K562 (cell line): ENCODE measurements around the gene RAI1. TPM values are rescaled to one million over a fixed set of nuclear protein-coding genes. Genes with fewer than 3 reads are reported as not detected.

Experiments used
- CAMTA2 ChIP-seq: fragments of 250-450 bp; sonication (Bioruptor Pico); conservative IDR thresholded peaks from 2 replicates; pipeline ENCODE4 v1.5.1; 2022
- FOXA3 ChIP-seq, 2 experiments: fragments of 450-650 bp in 1 of 2; sonication (generic) in 1 of 2; formaldehyde crosslinking; IDR thresholded peaks in 1 of 2; conservative IDR thresholded peaks in 1 of 2; 2 replicates each; pipeline versions ENCODE4 v1.4.0 to v1.8.0; 2020 to 2022; ENCODE audit warnings: mild to moderate bottlenecking in 2 of 2, missing genetic modification reagents in 1 of 2
- GABPA ChIP-seq: fragments of 200-800 bp; sonication (Bioruptor generic); conservative IDR thresholded peaks from 2 replicates; pipeline ENCODE4 v1.6.1; 2016; ENCODE audit warnings: low read depth, missing genetic modification characterization, missing compliant biosample characterization
- GATAD2A ChIP-seq: fragments of 450-650 bp; IDR thresholded peaks from 2 replicates; pipeline ENCODE4 v1.6.1; 2017
- HDAC6 ChIP-seq: IDR thresholded peaks from 2 replicates; pipeline ENCODE4 v1.6.1; 2012; ENCODE audit warnings: low read depth, mild to moderate bottlenecking, control low read depth, inconsistent platforms, low read length, moderate library complexity
- HNRNPLL ChIP-seq: fragments of 200-400 bp; formaldehyde crosslinking; IDR thresholded peaks from 2 replicates; pipeline ENCODE4 v1.6.1; 2017; ENCODE audit warnings: low read length, low read depth, mild to moderate bottlenecking; ENCODE audit not compliant: poor library complexity, severe bottlenecking
- KDM1A ChIP-seq, 2 experiments: fragments of 450-650 bp; IDR thresholded peaks; 2 replicates each; pipeline ENCODE4 v1.6.1; 2016; ENCODE audit warnings: mild to moderate bottlenecking in 2 of 2
- KLF6 ChIP-seq: fragments of 250-450 bp; sonication (Bioruptor Pico); IDR thresholded peaks from 2 replicates; pipeline ENCODE4 v1.4.0; 2020; ENCODE audit warnings: mild to moderate bottlenecking, moderate library complexity, borderline replicate concordance
- LCOR ChIP-seq: sonication (generic); formaldehyde crosslinking; IDR thresholded peaks from 2 replicates; pipeline ENCODE4 v1.8.0; 2022; ENCODE audit warnings: mild to moderate bottlenecking, missing genetic modification reagents
- MTA3 ChIP-seq: fragments of 450-650 bp; formaldehyde crosslinking; IDR thresholded peaks from 2 replicates; pipeline ENCODE4 v1.6.1; 2017; ENCODE audit warnings: mild to moderate bottlenecking, borderline replicate concordance
- NCOR1 ChIP-seq: fragments of 450-650 bp; IDR thresholded peaks from 2 replicates; pipeline ENCODE4 v1.6.1; 2016; ENCODE audit warnings: mild to moderate bottlenecking, moderate library complexity
- NR2C1 ChIP-seq, 2 experiments: fragments of 450-650 bp; IDR thresholded peaks; 2 replicates each; pipeline ENCODE4 v1.6.1; 2017; ENCODE audit warnings: mild to moderate bottlenecking in 2 of 2, antibody characterized with exemption in 1 of 2, inconsistent platforms in 1 of 2, missing compliant biosample characterization in 1 of 2, missing genetic modification characterization in 1 of 2
- RAD21 ChIP-seq, 2 experiments: fragments of 250-450 bp in 1 of 2; fragments of 450-650 bp in 1 of 2; sonication (Bioruptor Pico) in 1 of 2; formaldehyde crosslinking in 1 of 2; IDR thresholded peaks in 1 of 2; conservative IDR thresholded peaks in 1 of 2; 2 replicates each; pipeline versions ENCODE4 v1.4.0 to v1.8.0; 2020 to 2022; ENCODE audit warnings: mild to moderate bottlenecking in 2 of 2, moderate library complexity in 1 of 2
- RFX5 ChIP-seq: IDR thresholded peaks from 2 replicates; pipeline ENCODE4 v1.6.1; 2011; ENCODE audit warnings: low read depth, mild to moderate bottlenecking, improper control_type of control experiment, low read length
- SAP30 ChIP-seq: fragments of 200-600 bp; sonication (generic); IDR thresholded peaks from 2 replicates; pipeline ENCODE4 v1.6.1; 2012; ENCODE audit warnings: borderline replicate concordance, low read depth, mild to moderate bottlenecking, moderate library complexity, low read length, control low read depth, inconsistent platforms; ENCODE audit not compliant: insufficient read depth, poor library complexity, severe bottlenecking
- TAF7 ChIP-seq: fragments of 450-650 bp; IDR thresholded peaks from 2 replicates; pipeline ENCODE4 v1.6.1; 2016; ENCODE audit warnings: missing genetic modification characterization, missing compliant biosample characterization
- TBP ChIP-seq: optimal IDR thresholded peaks from 2 replicates; pipeline ENCODE3; 2011; ENCODE audit warnings: low read depth, low read length, improper control_type of control experiment
- ZFP1 ChIP-seq: fragments of 450-650 bp; formaldehyde crosslinking; IDR thresholded peaks from 2 replicates; pipeline ENCODE4 v1.4.0; 2020; ENCODE audit warnings: mild to moderate bottlenecking, mixed read lengths
- ZNF134 ChIP-seq: fragments of 250-450 bp; sonication (Bioruptor Pico); conservative IDR thresholded peaks from 2 replicates; pipeline ENCODE4 v1.4.0; 2020
- ZNF232 ChIP-seq: sonication (generic); formaldehyde crosslinking; IDR thresholded peaks from 2 replicates; pipeline ENCODE4 v1.8.0; 2022; ENCODE audit warnings: mild to moderate bottlenecking, missing genetic modification reagents
- ZNF778 ChIP-seq: fragments of 450-650 bp; formaldehyde crosslinking; IDR thresholded peaks from 2 replicates; pipeline ENCODE4 v1.4.0; 2020; ENCODE audit warnings: mild to moderate bottlenecking, moderate library complexity
- polyA plus RNA-seq, 8 experiments: library from polyadenylated mRNA; depleted of rRNA in 4 of 8; stranded (reverse) in 5 of 8; unstranded in 3 of 8; fragments of >200 nt; fragmentation: Nextera tagmentation in 2 of 8; fragmentation: Illumina TruSeq in 1 of 8; extraction: Ambion mirVana in 2 of 8; extraction: Trizol in 1 of 8; gene quantifications; 2 replicates each; pipeline versions ENCODE4 v1.2.1 to v1.2.3, GENCODE V29; 2011 to 2014; ENCODE audit warnings: inconsistent platforms in 1 of 8, missing spikeins in 1 of 8
- total RNA-seq, 7 experiments: library from RNA; depleted of rRNA in 6 of 7; stranded (reverse); fragments of >200 nt in 6 of 7; fragmentation: Illumina TruSeq in 2 of 7; extraction: Trizol in 2 of 7; gene quantifications; 2 replicates each; pipeline versions ENCODE4 v1.2.1 to v1.2.3, GENCODE V29; 2011 to 2021; ENCODE audit warnings: low replicate concordance in 1 of 7
- TF ChIP-seq, protein P1 (sequence below): fragments of 250-450 bp; sonication (Bioruptor Pico); IDR thresholded peaks from 2 replicates; pipeline ENCODE4 v1.4.0; 2020; ENCODE audit warnings: borderline replicate concordance
- TF ChIP-seq, protein P2 (sequence below), 2 experiments: fragments of 450-650 bp; conservative IDR thresholded peaks; 2 replicates each; pipeline ENCODE4 v1.6.1; 2017; ENCODE audit warnings: mild to moderate bottlenecking in 2 of 2, moderate library complexity in 2 of 2
- TF ChIP-seq, protein P3 (sequence below): sonication (generic); formaldehyde crosslinking; IDR thresholded peaks from 2 replicates; pipeline ENCODE4 v1.9.0; 2022; ENCODE audit warnings: mild to moderate bottlenecking, missing genetic modification reagents

Gene RAI1
- total and polyA plus RNA-seq, 9 of the 15 experiments (the other 6 are each of a cell fraction or from before 2014, with no cell fraction given), result 0.68 to 19.9 (median 5.5) TPM

DNA sequence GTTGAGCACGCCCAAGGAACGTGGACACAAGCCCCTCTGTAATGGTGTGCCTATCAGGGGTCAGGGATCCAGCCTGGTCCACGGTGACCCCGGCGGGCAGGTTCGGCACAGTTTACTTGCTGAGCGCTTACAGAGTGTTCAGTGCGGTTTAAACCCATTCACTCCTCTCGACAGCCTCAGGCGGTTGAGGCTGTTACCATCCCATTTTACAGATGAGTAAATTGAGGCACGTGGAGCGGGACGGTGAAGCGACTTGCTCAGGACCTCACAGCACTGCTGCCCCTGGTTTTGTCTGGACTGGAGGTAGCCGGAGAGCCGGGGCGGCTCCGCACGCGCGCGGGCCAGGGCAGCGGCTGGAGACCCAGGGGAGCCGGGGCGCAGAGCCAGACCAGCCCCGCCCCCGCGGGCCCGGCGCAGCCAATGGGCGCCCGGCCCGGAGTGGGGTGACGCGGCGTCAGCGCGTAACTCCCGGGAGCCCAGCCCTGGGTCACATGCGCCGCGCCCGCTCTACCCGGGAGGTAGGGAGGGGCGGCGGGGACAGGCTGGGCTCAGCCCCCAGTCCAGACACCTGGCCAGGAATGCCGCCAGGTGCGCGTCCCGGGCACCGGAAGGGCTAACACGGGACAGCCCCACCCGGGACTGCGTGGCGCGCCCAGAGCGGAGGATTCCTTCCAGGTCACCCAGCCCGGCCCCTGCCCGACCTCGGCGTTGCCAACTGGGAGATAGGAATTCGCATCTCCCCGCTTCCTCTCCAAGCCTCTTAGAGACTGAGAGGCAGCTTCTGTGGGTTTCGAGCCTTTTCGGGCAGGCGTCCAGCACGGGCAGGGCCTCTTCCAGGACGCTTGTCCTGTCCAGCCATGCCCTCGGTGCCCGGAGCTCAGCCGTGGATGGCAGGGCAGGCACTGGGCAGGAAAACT lies 158.8 kb downstream of the RAI1 start (continued):
- TF ChIP-seq, protein P1, sequence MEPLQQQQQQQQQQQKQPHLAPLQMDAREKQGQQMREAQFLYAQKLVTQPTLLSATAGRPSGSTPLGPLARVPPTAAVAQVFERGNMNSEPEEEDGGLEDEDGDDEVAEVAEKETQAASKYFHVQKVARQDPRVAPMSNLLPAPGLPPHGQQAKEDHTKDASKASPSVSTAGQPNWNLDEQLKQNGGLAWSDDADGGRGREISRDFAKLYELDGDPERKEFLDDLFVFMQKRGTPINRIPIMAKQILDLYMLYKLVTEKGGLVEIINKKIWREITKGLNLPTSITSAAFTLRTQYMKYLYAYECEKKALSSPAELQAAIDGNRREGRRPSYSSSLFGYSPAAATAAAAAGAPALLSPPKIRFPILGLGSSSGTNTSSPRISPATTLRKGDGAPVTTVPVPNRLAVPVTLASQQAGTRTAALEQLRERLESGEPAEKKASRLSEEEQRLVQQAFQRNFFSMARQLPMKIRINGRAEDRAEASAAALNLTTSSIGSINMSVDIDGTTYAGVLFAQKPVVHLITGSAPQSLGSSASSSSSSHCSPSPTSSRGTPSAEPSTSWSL (CRISPR knock-in tag), result no peak
- TF ChIP-seq KDM1A (IDR thresholded peaks at IDR 0.05) (peak; percentile 68 to 90; a peak in 3 of 4 replicates), SAP30 (no peak), FOXA3 (CRISPR knock-in tag; conservative IDR thresholded peaks at IDR 0.05 in 1 of 2, IDR thresholded peaks at IDR 0.05 in 1 of 2) (no peak; a peak in 1 of 4 replicates), NCOR1 (peak; percentile 8; the same call in 1 of the 2 replicates), RAD21 (CRISPR knock-in tag; conservative IDR thresholded peaks at IDR 0.05 in 1 of 2, IDR thresholded peaks at IDR 0.05 in 1 of 2) (peak in 1 of 2 experiments; percentile 2; a peak in 1 of 4 replicates), ZFP1 (CRISPR knock-in tag) (no peak), TBP (peak; percentile 77), KLF6 (CRISPR knock-in tag) (peak; percentile 79; the same call in 1 of the 2 replicates), TAF7 (tag) (no peak; the same call in 1 of the 2 replicates), MTA3 (0 out of 2 replicates have a peak, but pooled peaks have one; percentile 84), ZNF778 (CRISPR knock-in tag) (no peak), NR2C1 (IDR thresholded peaks at IDR 0.05) (peak; percentile 92), NR2C1 (tag; IDR thresholded peaks at IDR 0.05) (peak; percentile 93), GABPA (tag) (peak; percentile 89), GATAD2A (peak; percentile 75), ZNF232 (CRISPR knock-in tag) (no peak), LCOR (no peak), HNRNPLL (peak; percentile 56), ZNF134 (CRISPR knock-in tag) (0 out of 2 replicates have a peak, but pooled peaks have one; percentile 22), RFX5 (no peak), HDAC6 (no peak), CAMTA2 (CRISPR knock-in tag) (no peak)
- TF ChIP-seq, protein P2, sequence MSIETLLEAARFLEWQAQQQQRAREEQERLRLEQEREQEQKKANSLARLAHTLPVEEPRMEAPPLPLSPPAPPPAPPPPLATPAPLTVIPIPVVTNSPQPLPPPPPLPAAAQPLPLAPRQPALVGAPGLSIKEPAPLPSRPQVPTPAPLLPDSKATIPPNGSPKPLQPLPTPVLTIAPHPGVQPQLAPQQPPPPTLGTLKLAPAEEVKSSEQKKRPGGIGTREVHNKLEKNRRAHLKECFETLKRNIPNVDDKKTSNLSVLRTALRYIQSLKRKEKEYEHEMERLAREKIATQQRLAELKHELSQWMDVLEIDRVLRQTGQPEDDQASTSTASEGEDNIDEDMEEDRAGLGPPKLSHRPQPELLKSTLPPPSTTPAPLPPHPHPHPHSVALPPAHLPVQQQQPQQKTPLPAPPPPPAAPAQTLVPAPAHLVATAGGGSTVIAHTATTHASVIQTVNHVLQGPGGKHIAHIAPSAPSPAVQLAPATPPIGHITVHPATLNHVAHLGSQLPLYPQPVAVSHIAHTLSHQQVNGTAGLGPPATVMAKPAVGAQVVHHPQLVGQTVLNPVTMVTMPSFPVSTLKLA (conservative IDR thresholded peaks at IDR 0.05), result peak; percentile 62 to 66; a peak in 3 of 4 replicates
- TF ChIP-seq, protein P3, sequence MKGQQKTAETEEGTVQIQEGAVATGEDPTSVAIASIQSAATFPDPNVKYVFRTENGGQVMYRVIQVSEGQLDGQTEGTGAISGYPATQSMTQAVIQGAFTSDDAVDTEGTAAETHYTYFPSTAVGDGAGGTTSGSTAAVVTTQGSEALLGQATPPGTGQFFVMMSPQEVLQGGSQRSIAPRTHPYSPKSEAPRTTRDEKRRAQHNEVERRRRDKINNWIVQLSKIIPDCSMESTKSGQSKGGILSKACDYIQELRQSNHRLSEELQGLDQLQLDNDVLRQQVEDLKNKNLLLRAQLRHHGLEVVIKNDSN, result peak; percentile 86
